Measurements from ENCODE around the gene PTCH1.

PTCH1 gene

DNA sequence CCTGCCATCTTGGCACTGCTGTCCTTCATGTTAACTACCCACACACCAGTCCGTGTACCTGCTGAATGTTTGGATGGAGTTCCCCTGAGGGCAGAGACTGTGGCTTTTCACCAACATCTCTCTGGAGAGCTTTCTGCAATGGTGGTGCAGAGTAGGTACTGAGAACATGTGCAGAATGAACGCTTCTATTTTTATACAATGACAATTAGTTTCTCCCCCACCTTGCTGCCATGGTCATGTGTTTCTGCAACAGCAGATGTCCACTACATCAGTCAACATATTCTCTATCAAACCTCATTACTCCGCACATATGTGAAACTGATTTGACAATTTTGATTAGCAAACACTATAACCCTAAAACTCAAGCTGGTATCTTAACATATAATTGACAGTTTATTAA is 14.5 kb downstream of the PTCH1 start:
- TF ChIP-seq, protein P1, sequence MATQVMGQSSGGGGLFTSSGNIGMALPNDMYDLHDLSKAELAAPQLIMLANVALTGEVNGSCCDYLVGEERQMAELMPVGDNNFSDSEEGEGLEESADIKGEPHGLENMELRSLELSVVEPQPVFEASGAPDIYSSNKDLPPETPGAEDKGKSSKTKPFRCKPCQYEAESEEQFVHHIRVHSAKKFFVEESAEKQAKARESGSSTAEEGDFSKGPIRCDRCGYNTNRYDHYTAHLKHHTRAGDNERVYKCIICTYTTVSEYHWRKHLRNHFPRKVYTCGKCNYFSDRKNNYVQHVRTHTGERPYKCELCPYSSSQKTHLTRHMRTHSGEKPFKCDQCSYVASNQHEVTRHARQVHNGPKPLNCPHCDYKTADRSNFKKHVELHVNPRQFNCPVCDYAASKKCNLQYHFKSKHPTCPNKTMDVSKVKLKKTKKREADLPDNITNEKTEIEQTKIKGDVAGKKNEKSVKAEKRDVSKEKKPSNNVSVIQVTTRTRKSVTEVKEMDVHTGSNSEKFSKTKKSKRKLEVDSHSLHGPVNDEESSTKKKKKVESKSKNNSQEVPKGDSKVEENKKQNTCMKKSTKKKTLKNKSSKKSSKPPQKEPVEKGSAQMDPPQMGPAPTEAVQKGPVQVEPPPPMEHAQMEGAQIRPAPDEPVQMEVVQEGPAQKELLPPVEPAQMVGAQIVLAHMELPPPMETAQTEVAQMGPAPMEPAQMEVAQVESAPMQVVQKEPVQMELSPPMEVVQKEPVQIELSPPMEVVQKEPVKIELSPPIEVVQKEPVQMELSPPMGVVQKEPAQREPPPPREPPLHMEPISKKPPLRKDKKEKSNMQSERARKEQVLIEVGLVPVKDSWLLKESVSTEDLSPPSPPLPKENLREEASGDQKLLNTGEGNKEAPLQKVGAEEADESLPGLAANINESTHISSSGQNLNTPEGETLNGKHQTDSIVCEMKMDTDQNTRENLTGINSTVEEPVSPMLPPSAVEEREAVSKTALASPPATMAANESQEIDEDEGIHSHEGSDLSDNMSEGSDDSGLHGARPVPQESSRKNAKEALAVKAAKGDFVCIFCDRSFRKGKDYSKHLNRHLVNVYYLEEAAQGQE (IDR thresholded peaks at IDR 0.05; ENCODE audit: insufficient replicate concordance, low read depth) = no peak
- TF ChIP-seq POLR2AphosphoS5 (IDR thresholded peaks at IDR 0.05; ENCODE audit: low read depth) (no peak), GABPA (IDR thresholded peaks at IDR 0.05; ENCODE audit: low read depth) (no peak), SPI1 (IDR thresholded peaks at IDR 0.05; ENCODE audit: borderline replicate concordance, low read depth) (no peak)
- Histone ChIP-seq H3K4me3 (replicated peaks; ENCODE audit: insufficient read depth, low read length) (no peak overlapping the region), H3K27ac (replicated peaks) (no peak overlapping the region), H3K27me3 (ENCODE audit: insufficient read depth, poor library complexity, severe bottlenecking) (peaks cover 33% of the 10 kb centered on the region)
- no peak for DNase-seq (ENCODE audit: low read depth in 1 of 2, low spot score in 1 of 2)

DNA sequence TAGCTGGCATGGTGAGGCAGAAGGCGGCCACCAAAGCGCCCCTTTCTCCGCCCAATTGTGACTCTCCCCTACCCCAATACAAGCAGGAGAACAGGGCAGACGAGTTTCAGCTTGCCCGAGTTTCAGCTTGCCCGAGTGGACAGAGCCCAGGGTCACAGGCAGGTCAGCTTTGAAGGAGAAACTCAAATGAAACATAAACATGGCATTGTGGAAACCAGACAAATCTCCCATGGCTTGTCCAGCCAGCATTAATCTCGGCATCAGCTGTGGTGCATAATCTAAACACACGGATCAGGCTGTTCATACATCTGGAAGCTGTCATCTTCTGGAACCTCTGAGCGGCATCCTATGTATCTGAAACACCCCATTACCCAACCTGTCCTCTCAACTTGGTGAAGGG is 16.9 kb downstream of the PTCH1 start:
- Histone ChIP-seq H3K27ac (replicated peaks) (no peak overlapping the region), H3K4me3 (replicated peaks; ENCODE audit: insufficient read depth, low read length) (no peak overlapping the region), H3K27me3 (ENCODE audit: insufficient read depth, poor library complexity, severe bottlenecking) (peaks cover 22% of the 10 kb centered on the region)
- no peak for TF ChIP-seq GABPA (IDR thresholded peaks at IDR 0.05; ENCODE audit: low read depth)
- TF ChIP-seq POLR2AphosphoS5 (IDR thresholded peaks at IDR 0.05; ENCODE audit: low read depth) = no peak
- TF ChIP-seq, protein P1 (IDR thresholded peaks at IDR 0.05; ENCODE audit: insufficient replicate concordance, low read depth) = no peak
- TF ChIP-seq, protein P2, sequence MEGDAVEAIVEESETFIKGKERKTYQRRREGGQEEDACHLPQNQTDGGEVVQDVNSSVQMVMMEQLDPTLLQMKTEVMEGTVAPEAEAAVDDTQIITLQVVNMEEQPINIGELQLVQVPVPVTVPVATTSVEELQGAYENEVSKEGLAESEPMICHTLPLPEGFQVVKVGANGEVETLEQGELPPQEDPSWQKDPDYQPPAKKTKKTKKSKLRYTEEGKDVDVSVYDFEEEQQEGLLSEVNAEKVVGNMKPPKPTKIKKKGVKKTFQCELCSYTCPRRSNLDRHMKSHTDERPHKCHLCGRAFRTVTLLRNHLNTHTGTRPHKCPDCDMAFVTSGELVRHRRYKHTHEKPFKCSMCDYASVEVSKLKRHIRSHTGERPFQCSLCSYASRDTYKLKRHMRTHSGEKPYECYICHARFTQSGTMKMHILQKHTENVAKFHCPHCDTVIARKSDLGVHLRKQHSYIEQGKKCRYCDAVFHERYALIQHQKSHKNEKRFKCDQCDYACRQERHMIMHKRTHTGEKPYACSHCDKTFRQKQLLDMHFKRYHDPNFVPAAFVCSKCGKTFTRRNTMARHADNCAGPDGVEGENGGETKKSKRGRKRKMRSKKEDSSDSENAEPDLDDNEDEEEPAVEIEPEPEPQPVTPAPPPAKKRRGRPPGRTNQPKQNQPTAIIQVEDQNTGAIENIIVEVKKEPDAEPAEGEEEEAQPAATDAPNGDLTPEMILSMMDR (IDR thresholded peaks at IDR 0.05; ENCODE audit: insufficient read depth, low read length) = no peak
- no peak for TF ChIP-seq SPI1 (IDR thresholded peaks at IDR 0.05; ENCODE audit: borderline replicate concordance, low read depth)
- DNase-seq (ENCODE audit: low read depth in 1 of 2, low spot score in 1 of 2) = no peak

DNA sequence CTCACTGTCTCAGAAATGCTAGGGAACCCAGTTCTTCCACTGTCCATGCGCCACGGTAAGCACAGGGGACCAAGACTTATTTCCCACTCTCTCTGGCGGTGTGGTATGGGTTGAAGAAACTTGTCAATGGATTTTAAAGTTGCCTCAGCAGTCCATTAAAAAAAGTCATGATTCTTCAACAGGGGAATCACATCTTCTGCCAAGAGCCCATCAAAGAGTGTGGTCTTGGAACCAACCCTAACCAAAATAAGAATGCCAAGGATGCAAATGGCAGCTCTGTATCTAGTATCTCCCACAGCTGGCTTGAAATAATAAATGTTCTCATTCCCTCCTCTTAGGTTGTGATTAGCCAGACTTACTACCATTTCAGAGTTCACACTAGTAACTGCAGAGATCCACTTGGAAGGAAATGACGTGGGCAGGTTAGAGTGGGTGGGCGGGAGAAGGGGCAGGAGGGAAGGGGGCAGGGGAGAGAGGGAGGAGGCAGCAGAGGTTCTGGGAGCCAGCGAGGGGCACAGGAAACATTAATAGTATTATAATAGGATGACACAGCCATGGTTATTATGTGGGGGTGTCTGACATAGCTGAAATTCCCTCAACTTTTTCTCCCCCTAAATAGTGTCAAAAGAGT is 17.6 kb downstream of the PTCH1 start:
- Histone ChIP-seq H3K27ac (replicated peaks) (no peak overlapping the region), H3K27me3 (ENCODE audit: insufficient read depth, poor library complexity, severe bottlenecking) (peaks cover 19% of the 10 kb centered on the region), H3K4me3 (replicated peaks; ENCODE audit: insufficient read depth, low read length) (no peak overlapping the region)
- no peak for DNase-seq (ENCODE audit: low read depth in 1 of 2, low spot score in 1 of 2)
- no peak for TF ChIP-seq SPI1 (IDR thresholded peaks at IDR 0.05; ENCODE audit: borderline replicate concordance, low read depth)
- TF ChIP-seq GABPA (IDR thresholded peaks at IDR 0.05; ENCODE audit: low read depth) = no peak
- TF ChIP-seq POLR2AphosphoS5 (IDR thresholded peaks at IDR 0.05; ENCODE audit: low read depth) = no peak
- TF ChIP-seq, protein P1 (IDR thresholded peaks at IDR 0.05; ENCODE audit: insufficient replicate concordance, low read depth) = no peak
- TF ChIP-seq, protein P2 (IDR thresholded peaks at IDR 0.05; ENCODE audit: insufficient read depth, low read length) = no peak
